22Rv1 (cell line): ENCODE results near the gene HCFC2.

ENCODE experiments used
- CTCF ChIP-seq: fragments of 450-650 bp; IDR thresholded peaks from 2 replicates; pipeline ENCODE4 v1.5.1; 2017; ENCODE audit warnings: mild to moderate bottlenecking
- ZFX ChIP-seq: fragments of 450-650 bp; IDR thresholded peaks from 2 replicates; pipeline ENCODE4 v1.6.1; 2017; ENCODE audit warnings: antibody characterized with exemption, borderline replicate concordance

- TF ChIP-seq CTCF (no peak), ZFX (no peak)
These were observed 14.9 kb upstream of the HCFC2 start for GRCh38 chr12:104049278-104049902.
